Thyroid gland (tissue), 4 donors: Measurements from ENCODE around the gene CDH6.

Experiments used
- POLR2A ChIP-seq, 2 donors: fragments of 450-650 bp; IDR thresholded peaks; one replicate each; pipeline ENCODE4 v1.6.1; 2017; ENCODE audit warnings: antibody characterized with exemption in 2 of 2, mild to moderate bottlenecking in 2 of 2, moderate library complexity in 1 of 2
- TF ChIP-seq, protein P1 (sequence below), 6 experiments: fragments of 200-600 bp in 3 of 6; fragments of 450-650 bp in 3 of 6; sonication (generic) in 3 of 6; IDR thresholded peaks; one replicate each; pipeline ENCODE4 v1.5.1; 2016 to 2019; ENCODE audit warnings: antibody characterized with exemption in 6 of 6, mild to moderate bottlenecking in 2 of 6, inconsistent platforms in 1 of 6, moderate library complexity in 1 of 6

DNA sequence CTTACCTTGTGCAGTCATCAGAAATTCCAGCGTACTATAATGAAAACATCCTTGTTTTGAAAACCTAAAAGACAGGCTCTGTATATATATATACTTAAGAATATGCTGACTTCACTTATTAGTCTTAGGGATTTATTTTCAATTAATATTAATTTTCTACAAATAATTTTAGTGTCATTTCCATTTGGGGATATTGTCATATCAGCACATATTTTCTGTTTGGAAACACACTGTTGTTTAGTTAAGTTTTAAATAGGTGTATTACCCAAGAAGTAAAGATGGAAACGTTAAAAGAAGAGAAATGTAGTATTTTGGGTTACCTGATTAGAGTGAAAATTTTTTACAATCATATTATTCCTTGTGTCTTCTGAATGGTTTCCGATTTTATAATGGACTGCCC, 131.4 kb downstream of the CDH6 start:
- TF ChIP-seq POLR2A (IDR thresholded peaks at IDR 0.05): no peak
- TF ChIP-seq, protein P1, sequence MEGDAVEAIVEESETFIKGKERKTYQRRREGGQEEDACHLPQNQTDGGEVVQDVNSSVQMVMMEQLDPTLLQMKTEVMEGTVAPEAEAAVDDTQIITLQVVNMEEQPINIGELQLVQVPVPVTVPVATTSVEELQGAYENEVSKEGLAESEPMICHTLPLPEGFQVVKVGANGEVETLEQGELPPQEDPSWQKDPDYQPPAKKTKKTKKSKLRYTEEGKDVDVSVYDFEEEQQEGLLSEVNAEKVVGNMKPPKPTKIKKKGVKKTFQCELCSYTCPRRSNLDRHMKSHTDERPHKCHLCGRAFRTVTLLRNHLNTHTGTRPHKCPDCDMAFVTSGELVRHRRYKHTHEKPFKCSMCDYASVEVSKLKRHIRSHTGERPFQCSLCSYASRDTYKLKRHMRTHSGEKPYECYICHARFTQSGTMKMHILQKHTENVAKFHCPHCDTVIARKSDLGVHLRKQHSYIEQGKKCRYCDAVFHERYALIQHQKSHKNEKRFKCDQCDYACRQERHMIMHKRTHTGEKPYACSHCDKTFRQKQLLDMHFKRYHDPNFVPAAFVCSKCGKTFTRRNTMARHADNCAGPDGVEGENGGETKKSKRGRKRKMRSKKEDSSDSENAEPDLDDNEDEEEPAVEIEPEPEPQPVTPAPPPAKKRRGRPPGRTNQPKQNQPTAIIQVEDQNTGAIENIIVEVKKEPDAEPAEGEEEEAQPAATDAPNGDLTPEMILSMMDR (IDR thresholded peaks at IDR 0.05): no peak
